GM23338 (cell line): Measurements from ENCODE around the gene PPIL1. TPM values are rescaled to one million over a fixed set of nuclear protein-coding genes. Genes with fewer than 3 reads are reported as not detected.

Experiments used
- ATAC-seq: fragments of 200-7000 bp; cut with Tn5 transposase; 3 replicates; pipeline ENCODE4 v1.9.1; 2020
- DNase-seq: peaks from one replicate; pipeline ENCODE4 v3.0.0-alpha.2; 2015; ENCODE audit warnings: low spot score
- H2AFZ ChIP-seq: fragments of 200-600 bp; sonication (generic); 2 replicates; pipeline ENCODE4 v1.8.0; 2016; ENCODE audit warnings: antibody characterized with exemption, mild to moderate bottlenecking, moderate library complexity
- H3F3A ChIP-seq: fragments of 200-600 bp; sonication (generic); replicated peaks from 2 replicates; pipeline ENCODE4 v1.8.0; 2017; ENCODE audit warnings: antibody characterized with exemption, mixed run types, low read depth
- H3K27ac ChIP-seq: fragments of 200-600 bp; sonication (generic); 2 replicates; pipeline ENCODE4 v1.6.1; 2016; ENCODE audit warnings: low read depth
- H3K27me3 ChIP-seq: fragments of 200-600 bp; sonication (generic); 2 replicates; pipeline ENCODE4 v1.8.0; 2016; ENCODE audit warnings: mild to moderate bottlenecking, mixed run types, moderate library complexity; ENCODE audit not compliant: insufficient read depth
- H3K36me3 ChIP-seq: fragments of 200-600 bp; sonication (generic); 2 replicates; pipeline ENCODE4 v1.8.0; 2016; ENCODE audit warnings: mild to moderate bottlenecking; ENCODE audit not compliant: insufficient read depth
- H3K4me1 ChIP-seq: fragments of 200-600 bp; sonication (generic); 2 replicates; pipeline ENCODE4 v1.8.0; 2016; ENCODE audit warnings: mild to moderate bottlenecking, moderate library complexity; ENCODE audit not compliant: insufficient read depth
- H3K4me2 ChIP-seq: fragments of 200-600 bp; sonication (generic); 2 replicates; pipeline ENCODE4 v1.7.1; 2017; ENCODE audit warnings: mixed run types
- H3K4me3 ChIP-seq: fragments of 200-600 bp; sonication (generic); 2 replicates; pipeline ENCODE4 v1.6.1; 2016; ENCODE audit warnings: mixed run types
- H3K79me2 ChIP-seq: fragments of 200-600 bp; sonication (generic); replicated peaks from 2 replicates; pipeline ENCODE4 v1.8.0; 2017; ENCODE audit warnings: mild to moderate bottlenecking; ENCODE audit not compliant: insufficient read depth
- H3K9me2 ChIP-seq: fragments of 200-600 bp; sonication (generic); 2 replicates; pipeline ENCODE4 v1.8.0; 2017; ENCODE audit not compliant: insufficient read depth
- H4K20me1 ChIP-seq: fragments of 200-600 bp; sonication (generic); replicated peaks from 2 replicates; pipeline ENCODE4 v1.8.0; 2017; ENCODE audit warnings: mild to moderate bottlenecking; ENCODE audit not compliant: insufficient read depth
- H3K27ac Mint-ChIP-seq: 2 replicates; pipeline ENCODE4 v1.8.0; 2020; ENCODE audit warnings: inconsistent platforms, mild to moderate bottlenecking, moderate library complexity, mixed read lengths
- H3K27me3 Mint-ChIP-seq: 3 replicates; pipeline ENCODE4 v1.8.0; 2022; ENCODE audit warnings: low read depth, mild to moderate bottlenecking, moderate library complexity, mixed read lengths, inconsistent platforms; ENCODE audit not compliant: insufficient read depth, poor library complexity
- H3K36me3 Mint-ChIP-seq: 3 replicates; pipeline ENCODE4 v1.8.0; 2021; ENCODE audit warnings: low read depth, mild to moderate bottlenecking, inconsistent platforms, moderate library complexity, mixed read lengths
- H3K4me1 Mint-ChIP-seq: 3 replicates; pipeline ENCODE4 v1.8.0; 2020; ENCODE audit warnings: mild to moderate bottlenecking, inconsistent platforms, mixed read lengths
- H3K4me3 Mint-ChIP-seq: 3 replicates; pipeline ENCODE4 v1.8.0; 2021; ENCODE audit warnings: moderate library complexity, mild to moderate bottlenecking, inconsistent platforms, mixed read lengths
- H3K9me3 Mint-ChIP-seq: 3 replicates; pipeline ENCODE4 v1.8.0; 2020; ENCODE audit warnings: moderate library complexity, mild to moderate bottlenecking, inconsistent platforms, mixed read lengths
- EZH2 ChIP-seq: fragments of 200-600 bp; sonication (generic); IDR thresholded peaks from one replicate; pipeline ENCODE4 v1.8.0; 2017; ENCODE audit warnings: antibody characterized with exemption, mild to moderate bottlenecking, low read depth; ENCODE audit not compliant: unreplicated experiment
- NANOG ChIP-seq: IDR thresholded peaks from 2 replicates; pipeline ENCODE4 v1.6.1; 2016; ENCODE audit warnings: antibody characterized with exemption, borderline replicate concordance
- STAT1 ChIP-seq: IDR thresholded peaks from one replicate; pipeline ENCODE4 v1.6.1; 2016; ENCODE audit warnings: antibody characterized with exemption; ENCODE audit not compliant: unreplicated experiment
- ZNF114 ChIP-seq: fragments of 250-450 bp; sonication (Bioruptor Pico); IDR thresholded peaks from 2 replicates; pipeline ENCODE4 v1.5.0; 2020; ENCODE audit warnings: mild to moderate bottlenecking, moderate library complexity
- ZNF462 ChIP-seq: fragments of 250-450 bp; sonication (Bioruptor Pico); IDR thresholded peaks from 2 replicates; pipeline ENCODE4 v1.5.0; 2020; ENCODE audit warnings: mild to moderate bottlenecking, moderate library complexity
- polyA plus RNA-seq: library from polyadenylated mRNA; unstranded; fragments of >200 nt; fragmentation: Nextera tagmentation; extraction: Ambion mirVana; gene quantifications from 2 replicates; pipeline ENCODE4 v1.2.1, GENCODE V29; 2016
- total RNA-seq: library from RNA; depleted of rRNA; stranded (reverse); fragments of >200 nt; shearing (Covaris generic); gene quantifications from 2 replicates; pipeline ENCODE4 v1.2.3, GENCODE V29; 2014

PPIL1 gene
- total and polyA plus RNA-seq, 2 experiments from 2014 or later: 57.3 to 79.4 TPM

GRCh38 chr6:36823421-36824096, 51.0 kb downstream of the PPIL1 start (continued):
- TF ChIP-seq ZNF462 (CRISPR knock-in tag) (no peak), NANOG (no peak), ZNF114 (no peak)

GRCh38 chr6:36822506-36823269, 51.9 kb downstream of the PPIL1 start:
- H3K4me2 ChIP-seq: no peak overlapping the region
- no peak overlapping the region for H3K4me3 ChIP-seq
- H3K27ac ChIP-seq: no peak overlapping the region
- Mint-ChIP-seq H3K4me3 (no peak overlapping the region), H3K9me3 (no peaks in the 10 kb centered on the region), H3K27ac (no peak overlapping the region), H3K27me3 (peaks cover 6% of the 10 kb centered on the region), H3K36me3 (no peaks in the 10 kb centered on the region), H3K4me1 (peaks cover 32% of the 10 kb centered on the region)
- H3K4me1 ChIP-seq: peaks cover 11% of the 10 kb centered on the region; the same call in 1 of the 2 replicates
- H3K27me3 ChIP-seq: no peaks in the 10 kb centered on the region
- H3F3A ChIP-seq: no peaks in the 10 kb centered on the region
- no peaks in the 10 kb centered on the region for H3K79me2 ChIP-seq
- H3K9me2 ChIP-seq: no peaks in the 10 kb centered on the region
- no peaks in the 10 kb centered on the region for H3K36me3 ChIP-seq
- DNase-seq (no peak), ATAC-seq (no peak)
- TF ChIP-seq STAT1 (no peak), EZH2 (no peak)
- no peaks in the 10 kb centered on the region for H4K20me1 ChIP-seq
- no peak overlapping the region for H2AFZ ChIP-seq
